HG03108 (cell line): ENCODE results near the gene C3orf70.

ENCODE experiments used
- ATAC-seq: cut with Tn5 transposase; IDR thresholded peaks from one replicate; pipeline ENCODE4 v1.9.1; 2021; ENCODE audit warnings: moderate library complexity; ENCODE audit not compliant: unreplicated experiment

Gene C3orf70

GRCh38 chr3:185152410-185153170 is at the start of gene C3orf70:
Gene C3orf70, minus strand, starts transcription at chr3:185153060. Its CDS starts 237 bp downstream, at chr3:185152823.
- no peak for ATAC-seq

- no peak for ATAC-seq
These were observed 47.8 kb upstream of the C3orf70 start for GRCh38 chr3:185200639-185201038.

- ATAC-seq: no peak
These were observed 46.8 kb upstream of the C3orf70 start for GRCh38 chr3:185199671-185200070.

GRCh38 chr3:185199206-185199605 is 46.3 kb upstream of the C3orf70 start:
- ATAC-seq: no peak

GRCh38 chr3:185197068-185197467 is 44.2 kb upstream of the C3orf70 start:
- no peak for ATAC-seq

- no peak for ATAC-seq
These were observed 42.8 kb upstream of the C3orf70 start for GRCh38 chr3:185195652-185196051.

- ATAC-seq: no peak
These were observed 36.0 kb upstream of the C3orf70 start for GRCh38 chr3:185188816-185189215.

GRCh38 chr3:185187391-185187790 is 34.5 kb upstream of the C3orf70 start:
- no peak for ATAC-seq

- no peak for ATAC-seq
These were observed 24.0 kb upstream of the C3orf70 start for GRCh38 chr3:185176750-185177359.

- ATAC-seq: peak; percentile 77
These were observed 22.6 kb upstream of the C3orf70 start for GRCh38 chr3:185175370-185175987.

- no peak for ATAC-seq
These were observed 19.5 kb upstream of the C3orf70 start for GRCh38 chr3:185172086-185173049.

- ATAC-seq: no peak
These were observed 11.8 kb upstream of the C3orf70 start for GRCh38 chr3:185164428-185165217.

- no peak for ATAC-seq
These were observed 9.8 kb upstream of the C3orf70 start for GRCh38 chr3:185162634-185163033.

- ATAC-seq: no peak
These were observed 8.9 kb upstream of the C3orf70 start for GRCh38 chr3:185161761-185162160.

GRCh38 chr3:185157347-185157746 is 4.5 kb upstream of the C3orf70 start:
- ATAC-seq: no peak

- no peak for ATAC-seq
These were observed 2.8 kb upstream of the C3orf70 start for GRCh38 chr3:185155678-185156077.

- no peak for ATAC-seq
These were observed 1.2 kb upstream of the C3orf70 start for GRCh38 chr3:185153861-185154629.

- no peak for ATAC-seq
These were observed 411 bp upstream of the C3orf70 start for GRCh38 chr3:185153171-185153771.

GRCh38 chr3:185151964-185152409 is 873 bp downstream of the C3orf70 start:
- no peak for ATAC-seq
